IMR-90 (cell line): ENCODE data around the gene ATG7. TPM values are rescaled to one million over a fixed set of nuclear protein-coding genes. Genes with fewer than 3 reads are reported as not detected.

Source experiments
- ATAC-seq: fragments of 200-7000 bp; cut with Tn5 transposase; 2 replicates; pipeline ENCODE4 v1.9.1; 2020; ENCODE audit warnings: low read depth, mild to moderate bottlenecking, moderate library complexity
- BruUV-seq: library from RNA; stranded (reverse); fragments of 400-500 nt; replicated peaks from 2 replicates; lab custom pipeline; 2021; lab: Mats Ljungman, UMichigan
- CTCF ChIA-PET: fragments of 300-600 bp; formaldehyde crosslinking; extraction: SDS; loops from one replicate; lab custom pipeline; 2021; ENCODE audit warnings: antibody characterized with exemption; lab: Yijun Ruan, JAX
- POLR2A ChIA-PET: fragments of 300-600 bp; sonication (Branson Sonifier 250); formaldehyde crosslinking; loops from one replicate; lab custom pipeline; 2022; ENCODE audit warnings: antibody characterized with exemption; ENCODE audit not compliant: unreplicated experiment; lab: Charles Lee
- DNase-seq: peaks from one replicate; pipeline ENCODE4 v3.0.0; 2013
- H2AFZ ChIP-seq: replicated peaks from 2 replicates; pipeline ENCODE3; 2013; ENCODE audit warnings: low read length, mild to moderate bottlenecking; ENCODE audit not compliant: poor library complexity
- H2AK5ac ChIP-seq: 2 replicates; pipeline ENCODE4 v1.6.1; 2013; ENCODE audit warnings: low read depth, low read length, inconsistent platforms
- H2AK9ac ChIP-seq: replicated peaks from 2 replicates; pipeline ENCODE3; 2013; ENCODE audit warnings: mild to moderate bottlenecking, low read depth, low read length, moderate library complexity; ENCODE audit not compliant: poor library complexity
- H2BK120ac ChIP-seq: 2 replicates; pipeline ENCODE4 v1.6.1; 2013; ENCODE audit warnings: low read depth, low read length, inconsistent platforms
- H2BK15ac ChIP-seq: 3 replicates; pipeline ENCODE4 v1.6.1; 2013; ENCODE audit warnings: low read depth, low read length, inconsistent platforms
- H2BK20ac ChIP-seq: 2 replicates; pipeline ENCODE4 v1.6.1; 2013; ENCODE audit warnings: low read depth, mild to moderate bottlenecking, inconsistent platforms, low read length, moderate library complexity
- H2BK5ac ChIP-seq: 2 replicates; pipeline ENCODE4 v1.6.1; 2013; ENCODE audit warnings: mild to moderate bottlenecking, low read depth, low read length, inconsistent platforms; ENCODE audit not compliant: poor library complexity, severe bottlenecking
- H3K14ac ChIP-seq: replicated peaks from 2 replicates; pipeline ENCODE4 v1.6.1; 2013; ENCODE audit warnings: low read depth, low read length, inconsistent platforms
- H3K18ac ChIP-seq: 2 replicates; pipeline ENCODE4 v1.6.1; 2013; ENCODE audit warnings: low read depth, low read length, control low read depth
- H3K23ac ChIP-seq: 2 replicates; pipeline ENCODE4 v1.6.1; 2013; ENCODE audit warnings: low read depth, low read length, inconsistent platforms
- H3K27ac ChIP-seq: 2 replicates; pipeline ENCODE4 v1.5.1; 2013; ENCODE audit warnings: mild to moderate bottlenecking, control low read depth, low read length; ENCODE audit not compliant: insufficient read depth
- H3K27me3 ChIP-seq: 2 replicates; pipeline ENCODE4 v1.6.1; 2013; ENCODE audit warnings: low read length; ENCODE audit not compliant: control insufficient read depth, insufficient read depth
- H3K36me3 ChIP-seq: 2 replicates; pipeline ENCODE4 v1.6.1; 2013; ENCODE audit warnings: low read length, mixed read lengths; ENCODE audit not compliant: control insufficient read depth, insufficient read depth
- H3K4ac ChIP-seq: 2 replicates; pipeline ENCODE4 v1.6.1; 2013; ENCODE audit warnings: low read depth, low read length, inconsistent platforms
- H3K4me1 ChIP-seq: 2 replicates; pipeline ENCODE4 v1.6.1; 2013; ENCODE audit warnings: low read length, mixed read lengths; ENCODE audit not compliant: control insufficient read depth, insufficient read depth
- H3K4me2 ChIP-seq: 2 replicates; pipeline ENCODE4 v1.6.1; 2013; ENCODE audit warnings: low read depth, mild to moderate bottlenecking, control low read depth, low read length, moderate library complexity
- H3K4me3 ChIP-seq: 2 replicates; pipeline ENCODE4 v1.5.1; 2013; ENCODE audit warnings: low read depth, mild to moderate bottlenecking, control low read depth, low read length, moderate library complexity; ENCODE audit not compliant: insufficient read depth
- H3K56ac ChIP-seq: 2 replicates; pipeline ENCODE4 v1.6.1; 2013; ENCODE audit warnings: low read length, inconsistent platforms; ENCODE audit not compliant: insufficient read depth; ENCODE audit errors: extremely low read depth
- H3K79me1 ChIP-seq, 2 experiments: 2 replicates each; pipeline ENCODE4 v1.6.1; 2013; ENCODE audit warnings: low read length in 2 of 2, inconsistent platforms in 1 of 2, low read depth in 1 of 2
- H3K9ac ChIP-seq: 2 replicates; pipeline ENCODE4 v1.6.1; 2013; ENCODE audit warnings: low read depth, low read length, control low read depth
- H3K9me1 ChIP-seq: 2 replicates; pipeline ENCODE4 v1.6.1; 2013; ENCODE audit warnings: low read length, inconsistent platforms; ENCODE audit not compliant: insufficient read depth
- H3K9me3 ChIP-seq: 2 replicates; pipeline ENCODE4 v1.6.1; 2013; ENCODE audit warnings: low read length; ENCODE audit not compliant: control insufficient read depth, insufficient read depth
- H4K20me1 ChIP-seq: 2 replicates; pipeline ENCODE4 v1.6.1; 2013; ENCODE audit warnings: low read length, inconsistent platforms; ENCODE audit not compliant: insufficient read depth
- H4K5ac ChIP-seq: 2 replicates; pipeline ENCODE4 v1.6.1; 2013; ENCODE audit warnings: mild to moderate bottlenecking, low read depth, low read length, control low read depth
- H4K8ac ChIP-seq, 2 experiments: 2 replicates each; pipeline ENCODE4 v1.6.1; 2013; ENCODE audit warnings: low read depth in 2 of 2, low read length in 2 of 2, control low read depth in 1 of 2, inconsistent platforms in 1 of 2
- H4K91ac ChIP-seq: 2 replicates; pipeline ENCODE4 v1.6.1; 2013; ENCODE audit warnings: low read depth, low read length, inconsistent platforms; ENCODE audit not compliant: insufficient read depth
- MAFK ChIP-seq: IDR thresholded peaks from 2 replicates; pipeline ENCODE4 v1.6.1; 2012; ENCODE audit warnings: low read depth, low read length, improper control_type of control experiment
- NFE2L2 ChIP-seq: fragments of 150-350 bp; IDR thresholded peaks from 2 replicates; pipeline ENCODE4 v1.6.1; 2016; ENCODE audit warnings: low read depth, mild to moderate bottlenecking, low read length
- WGBS, 2 experiments: methylation state at CpG; one replicate each; pipeline versions ENCODE4 v1.1.5 to v1.1.7; 2013; ENCODE audit warnings: missing lambda C conversion rate in 2 of 2; ENCODE audit not compliant: insufficient read length in 1 of 2; ENCODE audit errors: extremely low coverage in 2 of 2; 5-methylcytosine and 5-hydroxymethylcytosine counted together
- dilution Hi-C: fragments of 300-500 bp; cut with HindIII; formaldehyde crosslinking; loops from one replicate; pipeline ENCODE4 v1.14.3; 2018; ENCODE audit warnings: low sequenced_read_pairs; ENCODE audit not compliant: unreplicated experiment
- in situ Hi-C: fragments of 300-500 bp; cut with MboI; formaldehyde crosslinking; loops from 3 replicates; pipeline ENCODE4 v1.14.3; 2019; ENCODE audit warnings: low sequenced_read_pairs, inconsistent platforms, mixed read lengths
- intact Hi-C: fragments of 100-400 bp; cut with micrococcal nuclease; formaldehyde crosslinking; loops from 2 replicates; pipeline ENCODE4 v1.10.0; 2022
- polyA plus RNA-seq, 3 experiments: library from polyadenylated mRNA; depleted of rRNA; stranded (reverse); fragments of >200 nt; gene quantifications; 2 replicates each; pipeline ENCODE4 v1.2.3, GENCODE V29; 2012; ENCODE audit warnings: low replicate concordance in 1 of 3
- total RNA-seq: library from RNA; depleted of rRNA; stranded (reverse); fragments of >200 nt; gene quantifications from 2 replicates; pipeline ENCODE4 v1.2.3, GENCODE V29; 2012

The ATG7 gene
- total and polyA plus RNA-seq, 2 of the 4 experiments (the other 2 are of a cell fraction) = 15.6 to 51.4 TPM

GRCh38 chr3:11430207-11430606, 158.0 kb downstream of the ATG7 start:
- dilution Hi-C loops = no loop called here
- Histone ChIP-seq H3K36me3 (no peaks in the 10 kb centered on the region; the same call in 1 of the 2 replicates), H3K4me2 (no peak overlapping the region), H4K91ac (no peak overlapping the region), H3K9ac (no peak overlapping the region), H2BK120ac (no peak overlapping the region), H3K4ac (no peak overlapping the region), H4K5ac (no peak overlapping the region), H3K14ac (no peak overlapping the region), H2AFZ (no peak overlapping the region), H2AK9ac (no peak overlapping the region), H3K4me3 (no peak overlapping the region), H3K9me1 (no peaks in the 10 kb centered on the region), H4K8ac (no peak overlapping the region), H3K4me1 (peaks cover 4% of the 10 kb centered on the region), H3K23ac (no peak overlapping the region), H3K9me3 (no peaks in the 10 kb centered on the region), H3K18ac (no peak overlapping the region), H3K27ac (no peak overlapping the region), H3K79me1 (no peaks in the 10 kb centered on the region), H4K20me1 (no peaks in the 10 kb centered on the region), H3K56ac (no peak overlapping the region), H3K27me3 (no peaks in the 10 kb centered on the region), H2BK5ac (no peak overlapping the region), H2BK20ac (no peak overlapping the region), H2AK5ac (no peak overlapping the region), H2BK15ac (no peak overlapping the region)
- no peak for ATAC-seq
- WGBS, 2 experiments = no CpG with 5 or more reads among the region's 6 CpGs
- DNase-seq = no peak
- TF ChIP-seq NFE2L2 (no peak), MAFK (no peak)
- in situ Hi-C loops = no loop called here
- ChIA-PET POLR2A (no interaction called here), CTCF (interaction anchor here (0.9 kb wide), 1 partner anchor 9 kb away, joined by 6 read pairs; no protein-coding TSS in a partner anchor)
- no TSS peak for BruUV-seq
- intact Hi-C loops = no loop called here
